NCI-H2227 (cell line): Measurements from ENCODE around the gene PTPRC.

Source experiments
- DNase-seq: peaks from one replicate; lab custom pipeline; 2025; ENCODE audit not compliant: unreplicated experiment; lab: John Stamatoyannopoulos, UW

The PTPRC gene

GRCh38 chr1:198754670-198755069 is 115.8 kb downstream of the PTPRC start:
- DNase-seq = no peak

- no peak for DNase-seq
Measured at GRCh38 chr1:198755715-198756114, 116.9 kb downstream of the PTPRC start.

GRCh38 chr1:198756470-198756869 is 117.6 kb downstream of the PTPRC start:
- peak; percentile 18 for DNase-seq

- DNase-seq = no peak
Measured at GRCh38 chr1:198761859-198762616, 123.2 kb downstream of the PTPRC start.

- no peak for DNase-seq
Measured at GRCh38 chr1:198763298-198763714, 124.5 kb downstream of the PTPRC start.

DNA sequence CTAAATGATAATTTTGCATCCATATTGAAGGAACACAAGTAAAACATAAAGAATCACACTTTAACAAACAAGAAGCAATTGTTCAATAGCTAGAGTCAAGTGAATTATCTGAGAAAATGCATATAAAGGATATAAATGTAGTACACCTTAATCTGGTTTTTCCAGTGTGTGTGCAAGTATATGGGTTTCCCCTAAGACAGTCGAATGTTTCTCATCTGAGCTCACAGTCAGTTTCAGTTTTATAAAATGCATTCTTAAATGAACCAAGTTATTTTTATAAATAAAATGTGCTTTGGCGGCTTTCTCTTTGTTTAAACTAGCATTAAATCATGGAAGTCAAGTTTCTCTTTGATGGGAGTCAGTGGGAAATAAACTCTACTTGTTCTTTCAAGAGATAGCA is 125.9 kb downstream of the PTPRC start:
- DNase-seq = no peak

DNA sequence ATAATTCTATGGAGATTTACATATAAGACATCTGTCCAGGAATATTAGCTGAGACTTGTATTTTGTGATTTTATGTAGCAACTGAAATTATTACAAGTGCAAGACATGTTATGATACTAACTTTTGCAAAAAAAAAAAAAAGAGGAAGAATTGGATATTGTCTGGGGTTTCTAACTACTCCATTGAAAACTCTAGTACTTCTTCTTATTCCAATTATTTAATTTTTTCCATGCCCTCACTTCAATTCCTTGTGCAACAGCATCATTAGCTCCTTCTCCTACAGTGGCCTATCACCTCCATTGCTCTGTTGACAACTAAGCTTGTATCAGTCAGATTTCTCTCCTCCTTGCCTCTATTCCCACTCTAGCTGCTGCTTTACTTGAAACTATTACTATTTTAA is 126.6 kb downstream of the PTPRC start:
- DNase-seq = no peak

DNA sequence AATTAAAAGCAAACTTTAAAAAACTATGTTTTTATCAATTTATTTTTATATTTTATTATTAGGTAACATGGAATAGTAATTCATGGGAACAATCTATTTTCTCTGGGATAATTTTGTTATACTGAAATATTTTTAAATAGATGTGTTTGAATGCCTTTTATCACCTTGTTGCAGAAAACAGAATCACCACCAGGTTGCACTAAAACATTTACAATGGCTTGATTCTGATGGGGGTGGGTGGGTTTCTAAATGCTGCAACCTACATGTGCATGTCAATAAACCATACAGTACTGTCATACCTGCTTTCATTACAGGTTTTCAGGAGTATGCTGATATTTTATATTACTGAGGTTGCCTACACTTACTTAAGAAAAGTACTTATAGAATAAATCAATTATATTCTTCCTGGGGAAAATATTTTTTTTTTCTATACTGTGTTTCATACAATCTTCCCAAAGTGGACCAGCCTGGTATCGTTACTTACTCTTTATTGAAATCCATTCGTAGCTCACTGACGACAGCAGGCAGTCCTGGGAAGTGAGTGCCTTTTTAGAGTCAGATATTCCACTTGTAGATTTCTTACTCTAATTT is 132.8 kb downstream of the PTPRC start:
- peak; percentile 72 for DNase-seq

- no peak for DNase-seq
Measured at GRCh38 chr1:198772626-198773025, 133.8 kb downstream of the PTPRC start.

DNA sequence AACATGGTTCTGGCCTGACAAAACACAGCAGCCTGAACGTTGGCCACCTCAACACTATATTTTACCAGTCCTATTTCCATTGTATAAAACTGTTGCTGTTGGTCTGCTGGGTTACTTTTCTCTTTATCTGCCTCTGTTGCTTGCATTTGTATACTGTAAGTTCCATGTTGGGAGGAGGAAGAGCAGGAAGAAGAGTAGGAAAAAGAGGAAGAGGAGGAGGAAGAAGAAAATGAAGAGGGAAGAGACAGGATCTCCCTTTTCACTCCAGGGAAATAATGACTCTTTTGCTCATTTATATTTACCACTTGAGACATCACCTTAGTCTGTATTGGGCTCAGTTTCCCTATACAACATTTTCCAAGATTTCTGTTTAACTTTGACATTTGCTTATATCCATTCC is 134.2 kb downstream of the PTPRC start:
- DNase-seq = no peak

DNA sequence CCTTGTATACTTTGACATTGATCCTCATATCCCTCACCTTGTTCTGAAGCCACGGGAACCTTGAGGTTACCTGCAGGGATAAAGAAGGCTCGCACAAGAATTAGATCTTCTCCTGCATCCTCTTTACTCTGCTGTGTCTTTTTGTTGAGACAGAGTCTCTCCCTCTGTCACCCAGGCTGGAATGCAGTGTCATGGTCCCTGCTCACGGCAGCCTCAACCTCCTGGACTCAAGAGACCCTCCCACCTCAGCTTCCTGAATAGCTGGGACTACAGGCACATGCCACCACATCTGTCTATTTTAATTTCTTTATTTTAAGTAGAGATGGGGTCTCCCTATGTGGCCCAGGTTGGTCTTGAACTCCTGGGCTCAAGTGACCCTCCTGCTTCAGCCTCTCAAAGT is 134.7 kb downstream of the PTPRC start:
- no peak for DNase-seq

- no peak for DNase-seq
Measured at GRCh38 chr1:198774421-198774820, 135.6 kb downstream of the PTPRC start.

GRCh38 chr1:198775606-198776005 is 136.8 kb downstream of the PTPRC start:
- no peak for DNase-seq

DNA sequence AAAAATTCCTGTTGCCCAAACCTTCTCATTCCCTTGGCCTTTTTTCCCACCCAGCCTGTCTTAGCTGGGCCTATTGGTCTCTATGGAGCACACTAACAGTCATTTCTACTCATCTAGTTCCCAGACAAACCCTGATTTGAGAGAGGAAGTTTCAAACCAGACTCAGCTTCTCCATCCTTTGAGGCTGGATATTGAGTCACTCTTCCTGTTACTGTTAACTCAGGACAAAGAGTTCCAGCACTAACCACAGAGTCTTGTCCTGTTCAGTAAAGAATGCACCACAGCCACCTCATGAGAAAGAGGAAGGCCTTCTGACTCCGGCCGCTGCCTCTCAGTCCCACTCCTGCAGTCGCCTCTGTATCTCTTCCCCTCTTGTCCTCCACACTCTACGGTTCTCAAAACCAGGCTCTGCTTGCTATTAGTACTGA is 137.8 kb downstream of the PTPRC start:
- DNase-seq = no peak

DNA sequence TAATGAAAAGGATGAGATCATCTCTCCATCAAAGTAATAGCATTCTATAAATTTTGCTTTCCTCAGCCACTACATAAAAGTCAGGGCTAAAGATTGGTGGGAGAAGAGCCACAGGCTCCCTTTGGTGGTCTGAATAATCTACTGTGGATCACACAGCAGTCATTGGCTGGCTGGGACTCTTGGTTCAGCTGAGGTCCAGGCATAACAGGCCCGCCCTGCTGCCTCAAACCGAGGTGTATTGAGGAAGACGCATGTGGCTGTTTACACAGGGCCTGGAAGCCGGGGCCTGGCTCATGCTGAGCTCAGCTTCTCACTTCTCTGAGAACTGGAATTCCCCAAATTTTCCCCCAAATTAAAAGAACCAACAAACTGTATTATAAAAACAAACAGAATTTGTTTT is 139.2 kb downstream of the PTPRC start:
- no peak for DNase-seq

DNA sequence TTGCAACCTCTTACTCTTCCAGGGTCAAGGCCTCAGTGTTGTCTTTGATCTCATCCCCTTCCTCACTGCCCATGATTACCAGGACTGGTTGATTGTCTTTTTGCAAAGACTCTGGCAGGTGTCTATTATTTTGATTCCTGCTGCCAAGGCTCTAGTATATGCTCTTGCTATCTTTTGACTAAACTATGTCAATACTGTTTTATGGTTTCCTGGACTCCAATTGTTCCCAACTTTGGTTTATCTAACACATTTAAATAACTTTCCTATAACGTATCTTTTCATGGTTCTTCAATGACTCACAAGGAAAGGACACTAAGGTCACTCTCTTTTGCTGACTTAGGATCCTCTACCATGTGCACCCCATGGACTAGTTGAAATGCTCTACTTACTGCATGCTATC is 141.5 kb downstream of the PTPRC start:
- DNase-seq = no peak

- DNase-seq = peak; percentile 60
Measured at GRCh38 chr1:198788561-198789064, 149.8 kb downstream of the PTPRC start.

DNA sequence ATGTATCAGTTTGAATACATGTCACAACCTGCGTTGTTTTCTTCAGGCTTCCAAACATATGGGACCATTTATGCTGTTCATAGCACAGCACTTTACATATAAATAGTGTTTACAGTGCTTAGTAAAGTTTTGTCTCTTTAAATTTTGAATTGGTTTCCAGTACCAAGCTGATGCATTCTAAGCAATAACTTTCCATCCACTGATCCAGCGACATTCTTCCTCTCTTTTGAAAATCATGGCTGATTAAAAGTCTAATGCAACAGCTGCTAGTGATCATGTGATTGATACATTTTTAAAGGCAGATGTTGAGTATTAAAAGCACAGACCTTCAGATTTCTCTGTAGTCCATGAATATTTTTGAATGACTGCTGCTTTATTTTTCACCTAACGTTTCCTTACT is 154.9 kb downstream of the PTPRC start:
- no peak for DNase-seq

- DNase-seq = no peak
Measured at GRCh38 chr1:198794498-198794897, 155.7 kb downstream of the PTPRC start.

- no peak for DNase-seq
Measured at GRCh38 chr1:198797656-198798055, 158.8 kb downstream of the PTPRC start.

DNA sequence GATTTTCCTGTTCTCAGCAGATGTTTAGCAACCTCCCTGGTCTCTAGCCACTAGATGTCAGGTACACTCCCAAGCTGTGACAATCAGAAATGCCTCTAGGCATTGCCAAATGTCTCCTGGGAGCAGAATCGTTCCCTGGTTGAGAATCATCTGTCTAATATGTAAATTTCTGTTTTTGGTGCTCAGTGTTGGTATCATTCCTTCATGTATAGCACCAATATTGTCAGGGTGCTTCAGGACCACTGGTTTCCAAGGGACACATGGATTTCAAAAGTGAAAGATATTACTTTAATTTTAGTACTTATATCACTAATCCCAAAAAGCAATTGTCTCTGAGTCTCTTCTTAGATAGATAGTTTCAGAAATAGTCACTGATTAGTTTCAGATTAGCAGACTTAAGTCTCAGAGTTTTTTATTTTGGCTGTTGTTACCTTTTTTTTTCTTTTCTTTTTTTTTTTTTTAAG is 160.1 kb downstream of the PTPRC start:
- no peak for DNase-seq

GRCh38 chr1:198805498-198806151 is 166.8 kb downstream of the PTPRC start:
- DNase-seq = no peak
